Measurements from ENCODE around the gene EFCAB11.

GRCh38 chr14:89956661-89957009, 2.1 kb upstream of the EFCAB11 start:
- TF ChIP-seq CTCF (IDR thresholded peaks at IDR 0.05), result no peak
- no peak for TF ChIP-seq POLR2A (IDR thresholded peaks at IDR 0.05)
